Stimulated activated CD4-positive, alpha-beta T cell treated with anti-CD3 and anti-CD28 coated beads, Interleukin-4, amount 100 ng/mL, for 24 hours (primary cell): ENCODE data around the gene ENAH.
"Not testable (repeated sequence)": the region's sequence is repeated elsewhere in the genome, so short reads cannot be mapped to it uniquely, and the experiment has no call there.

Experiments used
- DNase-seq: peaks from one replicate; pipeline ENCODE4 v3.0.0-alpha.2; 2020

Gene ENAH

DNA sequence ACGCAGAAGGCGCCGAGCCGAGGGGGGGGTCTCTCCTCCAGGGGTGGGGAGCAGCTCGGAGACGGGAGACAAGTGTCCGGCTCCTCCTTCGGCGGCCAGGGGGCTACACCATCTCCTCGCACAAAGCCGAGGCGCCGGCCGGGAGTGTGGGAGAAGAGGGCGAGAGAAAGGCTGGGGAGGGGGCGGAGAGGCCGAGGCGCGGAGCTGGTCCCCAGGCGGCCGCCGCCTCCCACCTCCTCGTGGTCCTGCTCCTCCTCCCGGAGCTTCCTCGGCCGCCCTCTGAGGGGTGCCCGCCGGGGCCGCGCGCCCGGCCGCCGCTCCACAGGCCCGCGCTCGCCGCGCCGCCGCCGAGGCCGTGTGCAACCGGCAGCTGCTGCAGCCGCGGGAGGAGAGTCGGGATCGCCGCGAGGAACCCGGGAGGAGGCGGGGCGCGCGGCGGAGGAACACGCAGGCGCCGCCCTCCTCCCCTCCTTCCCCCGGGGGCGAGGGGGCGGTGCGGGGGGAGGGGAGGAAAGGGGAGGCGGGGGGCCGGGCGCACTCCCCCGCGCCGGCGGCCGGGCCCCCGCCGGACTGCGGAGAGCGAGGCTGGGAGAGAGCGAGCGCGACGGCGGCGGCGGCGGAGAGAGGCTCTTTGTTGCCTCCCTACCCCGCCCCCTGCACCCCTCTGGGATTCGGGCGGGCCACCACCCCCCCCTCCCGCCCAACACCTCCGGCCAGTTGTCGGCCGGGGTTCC, at the start of gene ENAH:
ENAH (minus strand) TSS at position 395 of the 734 bp plus-strand sequence. CDS start 433 bp downstream, outside the sequence.
- DNase-seq: peak; percentile 32

DNA sequence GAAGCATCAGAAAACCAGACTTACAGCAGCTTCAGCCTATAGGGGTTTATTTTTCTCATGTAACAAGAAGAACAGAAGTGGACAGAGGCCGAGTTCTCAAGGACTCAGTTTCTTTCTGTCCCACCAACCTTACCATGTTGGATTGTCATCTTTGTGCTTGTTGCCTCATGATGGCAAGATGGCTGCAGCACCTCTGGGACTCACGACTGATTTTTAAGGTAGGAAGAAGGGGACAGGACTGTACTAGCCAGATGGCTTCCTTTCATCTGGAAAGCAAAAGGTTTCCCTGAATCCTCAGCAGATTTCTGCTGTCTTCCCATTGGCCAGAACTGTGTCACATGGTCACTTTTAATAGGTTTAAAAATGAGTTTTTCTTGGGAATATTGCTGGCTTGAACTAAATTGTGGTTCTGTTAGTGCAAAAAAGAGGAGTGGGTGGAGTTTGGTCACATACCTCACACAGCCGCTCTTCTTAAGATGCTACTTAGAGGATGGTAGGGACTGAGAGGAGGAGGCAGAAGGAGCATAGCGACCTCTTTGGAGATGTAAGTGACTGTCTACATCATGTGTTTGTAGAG, 48.1 kb upstream of the ENAH start:
- no peak for DNase-seq

DNA sequence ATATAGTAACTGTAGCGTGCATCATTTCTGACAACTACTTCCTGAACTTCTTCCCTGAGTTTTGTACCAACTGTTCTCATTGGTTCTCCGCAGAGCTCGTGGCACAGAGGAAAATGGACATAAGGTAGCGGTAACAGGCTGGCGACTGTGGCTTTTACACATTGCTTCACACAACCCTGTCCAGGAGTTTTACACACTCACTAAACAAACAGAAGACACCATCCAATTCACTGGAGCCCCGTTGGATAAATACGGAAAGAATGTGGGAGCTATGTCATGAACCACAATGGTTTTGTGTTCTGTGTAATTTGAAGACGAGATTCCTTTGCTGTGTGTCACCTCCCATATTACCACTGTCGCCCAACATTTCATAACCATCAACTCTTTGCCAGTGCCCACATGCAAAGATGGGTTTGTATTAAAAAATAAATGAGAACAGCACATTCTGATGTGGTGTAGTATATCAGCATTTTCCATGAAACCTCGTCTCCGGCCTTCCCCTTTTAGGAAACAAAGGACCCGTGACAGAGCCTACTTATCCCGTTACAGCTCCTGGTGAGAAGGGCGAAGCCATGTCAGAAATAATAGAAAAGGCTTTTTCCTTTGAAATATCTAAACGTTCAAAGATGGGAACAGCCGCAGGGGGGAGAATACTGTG, 47.4 kb upstream of the ENAH start:
- no peak for DNase-seq

DNA sequence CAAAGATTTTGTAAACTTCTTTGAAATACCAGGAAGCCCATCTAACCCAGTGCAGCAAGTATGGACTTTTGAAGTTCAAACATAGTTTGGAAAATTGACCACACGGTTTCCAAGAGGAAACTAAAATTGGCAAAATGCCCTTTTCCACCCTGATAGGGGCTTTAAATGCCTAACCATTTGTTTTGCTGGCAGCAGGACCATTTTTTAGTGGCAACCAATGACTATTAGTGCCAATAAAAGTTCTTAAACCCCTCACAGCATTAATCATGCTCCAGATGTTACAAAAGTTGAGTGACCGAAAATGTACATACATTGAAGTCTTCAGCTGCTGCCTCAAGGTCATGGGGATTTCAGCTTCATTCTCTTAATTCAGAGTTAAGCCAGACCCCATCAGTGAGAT, 46.4 kb upstream of the ENAH start:
- no peak for DNase-seq

DNA sequence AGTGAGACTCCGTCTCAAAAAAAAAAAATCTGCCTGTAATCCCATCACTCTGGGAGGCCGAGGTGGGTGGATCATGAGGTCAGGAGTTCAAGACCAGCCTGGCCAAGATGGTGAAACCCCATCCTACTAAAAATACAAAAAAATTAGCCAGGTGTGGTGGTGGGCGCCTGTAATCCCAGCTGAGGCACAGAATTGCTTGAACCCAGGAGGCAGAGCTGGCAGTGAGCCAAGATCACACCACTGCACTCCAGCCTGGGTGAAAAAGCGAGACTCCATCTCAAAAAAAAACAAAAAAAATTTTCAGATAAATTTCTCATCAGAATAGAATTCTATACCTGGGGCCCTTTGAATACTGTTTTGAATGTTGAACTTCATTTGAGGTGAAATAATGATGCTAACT, 45.3 kb upstream of the ENAH start:
- not testable (repeated sequence) for DNase-seq

DNA sequence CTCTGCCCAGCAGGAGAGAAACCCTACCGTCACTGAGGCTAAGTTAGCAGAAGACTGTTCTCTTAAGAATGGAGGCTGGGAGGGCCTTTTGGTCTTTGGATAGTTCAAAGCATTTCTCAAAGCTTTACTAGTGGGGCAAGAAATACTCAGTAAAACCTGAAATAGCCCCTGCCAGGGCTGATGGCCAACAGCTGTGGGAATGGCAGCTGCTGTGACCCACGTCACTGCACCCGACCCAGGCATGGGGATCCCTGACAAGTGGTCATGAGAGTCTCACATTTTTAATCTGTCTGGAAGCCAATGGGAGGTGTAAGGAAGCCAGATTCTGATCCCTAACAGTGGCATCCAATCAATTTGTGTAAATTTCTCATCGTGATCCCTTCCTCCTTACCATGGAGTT, 44.5 kb upstream of the ENAH start:
- DNase-seq: no peak

DNA sequence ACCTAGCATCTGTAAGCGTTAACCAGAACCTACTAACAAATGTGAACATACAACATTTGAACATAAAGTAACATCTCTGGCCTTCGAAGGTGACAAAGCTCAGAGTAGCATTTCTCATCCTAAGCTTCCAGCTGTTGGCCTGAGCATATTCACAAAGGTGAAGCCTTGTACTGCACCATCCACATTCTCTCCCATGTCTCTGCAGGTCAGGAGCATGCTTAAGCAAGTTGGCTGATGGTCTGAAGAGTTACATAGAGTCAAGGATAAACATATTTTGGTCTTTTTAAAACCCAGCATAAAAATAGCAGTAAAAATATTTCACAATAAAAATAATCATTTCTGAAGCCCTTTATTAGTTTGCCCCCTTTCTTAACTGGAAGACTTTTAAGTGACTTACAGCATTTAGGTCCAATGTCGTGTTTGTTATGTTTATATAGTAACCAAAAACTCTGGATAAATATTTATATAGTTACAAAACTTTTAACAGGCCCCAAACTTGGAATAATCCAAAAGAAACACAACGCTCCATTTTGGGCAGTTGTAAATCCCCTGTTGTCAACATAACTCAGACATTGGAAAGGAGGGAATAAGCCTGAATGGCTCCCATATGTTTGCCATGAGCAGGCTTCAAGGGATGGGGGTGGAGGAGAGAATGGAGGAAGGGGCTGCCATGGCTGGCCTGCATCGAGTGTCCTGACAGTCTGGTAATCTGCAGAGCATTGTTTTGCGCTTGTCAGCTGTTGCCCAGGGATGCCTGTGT, 42.8 kb upstream of the ENAH start:
- no peak for DNase-seq

DNA sequence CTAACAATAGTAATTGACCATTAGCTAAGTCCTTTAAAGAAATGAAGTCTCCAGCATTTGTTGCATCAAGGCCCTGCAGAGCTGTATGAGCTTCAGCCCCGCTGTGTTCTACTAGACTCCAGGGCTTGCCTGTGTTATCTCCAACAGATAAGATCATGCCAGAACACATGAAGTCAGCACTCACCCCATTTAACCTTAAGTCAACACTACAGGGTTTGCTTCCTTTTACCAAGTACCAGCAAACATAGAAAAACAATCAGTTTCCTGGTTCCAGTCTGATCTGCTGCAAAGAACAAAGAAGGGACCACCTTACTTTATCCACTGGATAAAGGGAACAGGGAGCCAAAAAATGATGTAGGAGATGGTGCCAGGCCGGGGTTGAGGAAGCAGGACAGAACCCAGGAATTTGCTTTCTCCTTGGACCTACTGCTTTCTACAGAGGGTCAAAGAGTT, 41.3 kb upstream of the ENAH start:
- DNase-seq: no peak

DNA sequence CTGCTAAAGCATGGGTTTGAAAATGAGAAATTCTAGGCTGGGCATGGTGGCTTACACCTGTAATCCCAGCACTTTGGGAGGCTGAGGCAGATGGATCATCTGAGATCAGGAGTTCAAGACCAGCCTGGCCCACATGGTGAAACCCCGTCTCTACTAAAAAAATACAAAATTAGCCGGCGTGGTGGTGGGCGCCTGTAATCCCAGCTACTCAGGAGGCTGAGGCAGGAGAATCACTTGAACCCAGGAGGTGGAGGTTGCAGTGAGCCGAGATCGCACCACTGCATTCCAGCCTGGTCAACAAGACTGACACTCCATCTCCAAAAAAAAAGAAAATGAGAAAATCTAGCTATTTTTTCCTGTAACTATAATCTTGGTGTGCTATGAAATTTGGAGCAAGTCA, 40.8 kb upstream of the ENAH start:
- DNase-seq: not testable (repeated sequence)

DNA sequence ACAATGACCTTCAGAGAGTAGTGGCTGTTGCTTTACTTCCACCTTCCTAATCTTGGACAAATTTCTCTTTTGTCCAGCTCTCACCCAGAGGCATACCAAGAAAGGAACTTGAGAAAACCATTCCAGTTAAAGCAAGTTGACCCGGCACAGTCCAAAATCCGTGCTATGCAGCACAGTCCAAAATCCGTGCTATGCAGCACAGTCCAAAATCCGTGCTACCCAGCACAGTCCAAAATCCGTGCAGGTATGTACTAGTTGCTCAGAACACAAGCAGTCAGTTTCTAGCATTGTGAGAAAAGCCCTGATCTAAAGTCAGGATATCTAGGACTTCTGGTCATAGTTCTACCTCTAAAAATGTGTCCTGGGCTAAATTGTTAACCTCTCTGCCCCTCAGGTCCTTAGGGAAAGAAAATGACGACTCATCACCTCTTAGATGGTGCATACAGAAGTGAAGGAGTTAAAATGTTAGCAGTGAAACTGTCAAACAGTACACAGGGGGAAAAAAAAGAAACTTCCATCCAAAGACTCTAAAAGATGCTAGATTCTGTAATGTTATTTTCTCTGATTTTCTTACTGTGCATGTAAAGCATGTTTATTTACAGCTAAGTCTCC, 40.3 kb upstream of the ENAH start:
- DNase-seq: no peak

DNA sequence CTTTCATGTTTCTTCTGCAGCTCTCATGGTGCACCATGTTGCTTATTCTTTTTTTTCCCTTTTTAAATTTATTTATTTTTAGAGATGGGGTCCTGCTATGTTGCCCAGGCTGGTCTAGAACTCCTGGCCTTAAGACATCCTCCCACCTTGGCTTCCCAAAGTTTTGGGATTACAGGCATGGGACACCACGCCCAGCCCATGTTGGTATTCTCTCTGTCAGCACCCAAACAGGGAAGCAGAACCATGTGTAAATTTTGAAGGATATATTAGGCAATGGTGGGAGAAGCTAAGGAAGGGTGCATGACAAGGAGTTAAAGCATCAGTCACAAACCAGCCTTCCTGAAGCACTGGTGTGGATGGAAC, 39.6 kb upstream of the ENAH start:
- DNase-seq: no peak

DNA sequence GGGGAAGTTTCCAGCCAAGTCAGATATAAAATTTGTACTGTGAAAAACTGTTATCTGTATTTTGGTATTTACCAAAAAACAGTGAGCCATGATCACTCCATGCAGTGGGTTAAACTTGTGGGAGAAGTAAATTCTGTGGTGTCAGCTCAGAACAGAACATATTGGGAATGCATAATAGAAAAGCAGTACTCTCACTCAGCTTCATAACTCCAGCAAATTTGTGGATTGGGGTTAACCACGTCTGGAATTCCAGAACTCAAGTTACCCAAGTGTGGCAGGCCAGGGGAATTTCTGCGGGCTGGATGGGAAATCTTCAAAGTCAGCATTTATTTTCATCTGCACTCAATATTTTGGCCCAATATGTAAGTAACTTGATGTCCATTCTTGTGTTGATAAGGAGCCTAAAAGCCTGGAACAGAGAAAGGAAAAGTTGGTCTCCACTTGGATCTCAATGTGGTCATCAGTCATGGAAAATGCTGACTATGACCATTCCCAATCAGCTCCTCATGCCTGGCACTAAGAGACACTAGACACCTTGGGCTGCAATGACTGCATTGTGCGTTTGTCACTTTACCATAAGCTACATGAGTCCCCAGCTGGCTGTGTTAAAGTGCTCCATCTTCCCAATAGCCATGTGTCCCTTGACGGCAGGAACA, 39.1 kb upstream of the ENAH start:
- no peak for DNase-seq

DNA sequence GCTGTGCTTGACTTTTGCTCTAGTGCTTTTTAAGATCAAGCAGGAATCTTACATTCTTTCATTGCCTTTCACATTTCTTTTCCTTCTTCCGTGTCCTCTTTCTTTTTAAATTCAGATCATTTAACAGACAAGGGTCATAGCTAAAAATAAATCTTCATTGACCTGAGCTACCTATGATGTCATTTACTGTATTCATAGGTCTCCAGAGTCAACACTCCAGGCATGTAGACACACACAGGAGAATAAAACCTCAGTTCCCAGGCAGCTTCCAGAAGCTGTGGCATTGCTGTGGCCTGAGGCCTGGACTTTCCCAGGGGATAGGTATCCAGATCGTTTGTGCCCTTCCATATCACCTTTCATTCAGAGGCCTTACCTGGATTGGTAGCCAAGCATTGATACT, 38.5 kb upstream of the ENAH start:
- no peak for DNase-seq

DNA sequence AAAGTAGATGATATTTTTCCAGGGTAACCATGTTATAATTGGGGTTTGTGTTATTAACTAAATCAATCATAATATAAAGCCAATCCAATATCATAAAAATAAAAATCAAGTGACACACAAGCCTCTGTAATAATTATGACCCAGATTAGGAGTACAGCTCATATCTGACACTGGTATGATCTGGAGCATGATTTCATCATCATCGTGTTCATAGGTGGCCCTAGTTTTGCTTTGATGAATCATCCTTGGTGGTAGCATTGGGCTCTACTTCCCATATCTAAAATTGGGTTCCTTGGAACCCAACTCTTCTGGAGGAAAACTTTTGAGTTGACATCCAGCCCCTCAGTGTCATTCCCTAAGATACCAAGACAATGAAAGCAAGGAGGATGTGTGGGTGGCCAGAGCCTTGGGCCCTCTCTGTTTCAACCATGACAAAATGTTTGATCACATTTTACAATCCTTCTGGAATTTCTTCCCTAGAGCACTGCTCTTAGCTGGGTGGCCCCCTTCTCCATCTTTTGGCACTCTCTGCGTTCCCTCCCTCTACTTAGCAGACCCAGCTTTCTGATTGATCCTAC, 37.0 kb upstream of the ENAH start:
- DNase-seq: no peak

DNA sequence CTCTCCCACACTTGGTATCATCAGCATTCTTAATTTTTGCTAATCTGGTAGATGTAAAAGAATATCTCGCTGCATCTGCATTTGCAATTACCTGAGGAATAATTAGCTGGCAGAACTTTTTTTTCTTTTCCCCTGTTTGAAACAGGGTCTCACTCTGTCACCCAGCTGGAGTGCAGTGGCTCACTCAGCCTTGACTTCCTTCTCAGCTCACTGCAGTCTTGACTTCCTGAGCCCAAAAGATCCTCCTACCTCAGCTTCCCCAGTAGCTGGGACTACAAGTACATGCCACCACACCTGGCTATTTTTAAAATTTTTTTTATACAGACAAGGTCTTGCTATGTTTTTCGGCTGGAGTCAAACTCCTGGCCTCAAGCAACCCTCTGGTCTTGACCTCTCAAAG, 35.4 kb upstream of the ENAH start:
- DNase-seq: no peak

DNA sequence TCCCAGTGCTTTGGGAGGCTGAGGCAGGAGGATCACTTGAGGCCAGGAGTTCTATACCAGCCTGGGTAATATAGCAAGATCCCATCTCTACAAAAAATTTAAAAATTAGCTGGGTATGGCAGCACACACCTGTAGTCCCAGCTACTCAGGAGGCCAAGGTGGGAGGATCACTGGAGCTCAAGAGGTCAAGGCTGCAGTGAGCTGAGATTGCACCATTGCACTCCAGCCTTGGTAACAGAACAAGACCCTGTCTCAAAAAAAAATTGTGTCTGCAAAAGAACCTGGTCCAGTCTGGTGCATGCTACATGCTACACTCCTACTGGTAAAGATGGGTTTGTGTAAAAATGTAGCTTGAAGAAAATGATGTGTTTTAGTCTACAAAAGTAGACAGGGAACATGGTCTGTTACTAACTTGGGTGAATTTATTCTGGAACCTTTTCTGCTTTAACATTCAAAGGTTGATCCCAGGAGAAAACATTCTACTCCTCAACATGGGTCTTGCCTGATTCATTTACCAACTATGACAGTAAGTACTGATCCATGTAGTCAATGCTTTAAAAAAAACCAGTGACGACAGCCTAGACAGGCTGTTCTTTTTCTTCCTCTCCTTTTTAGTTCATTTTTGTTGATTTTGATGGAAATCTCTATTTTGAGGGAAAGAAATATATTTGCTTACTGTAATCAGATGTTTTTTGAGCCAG, 32.7 kb upstream of the ENAH start:
- no peak for DNase-seq

DNA sequence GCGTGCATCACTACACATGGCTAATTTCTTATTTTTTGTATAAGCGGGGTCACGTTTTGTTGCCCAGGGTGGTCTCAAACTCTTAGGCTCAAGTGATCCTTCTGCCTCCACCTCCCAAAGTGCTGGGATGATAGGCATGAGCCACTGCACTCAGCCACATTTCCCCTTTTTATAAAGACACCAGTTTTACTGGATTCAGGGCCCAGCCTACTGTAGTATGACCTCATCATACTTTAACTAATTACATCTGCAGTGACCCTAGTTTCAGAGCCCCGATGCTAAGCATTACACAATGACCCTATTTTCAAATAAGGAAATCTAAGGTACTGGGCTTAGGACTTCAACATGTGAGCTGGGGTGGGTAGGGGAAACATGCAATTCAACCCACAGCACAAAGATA, 31.8 kb upstream of the ENAH start:
- DNase-seq: no peak

DNA sequence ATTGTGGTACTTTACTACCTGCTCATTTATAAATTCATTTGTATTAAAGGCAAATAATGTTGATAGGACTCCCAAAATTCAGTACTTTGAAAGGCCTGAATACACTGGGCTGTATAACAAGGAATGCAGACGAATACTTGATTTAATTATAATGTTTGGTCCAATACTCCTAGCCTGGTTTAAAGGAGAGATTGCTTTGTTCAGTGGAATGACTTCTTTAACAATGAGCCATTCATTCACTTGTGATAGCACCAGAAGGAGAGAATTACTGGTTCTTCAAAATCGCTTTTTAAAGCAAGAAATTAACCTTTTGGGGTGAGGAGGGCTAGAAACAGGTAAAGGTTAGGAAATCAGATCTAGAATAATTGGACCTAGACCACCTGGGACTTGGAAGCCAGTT, 28.3 kb upstream of the ENAH start:
- DNase-seq: no peak

DNA sequence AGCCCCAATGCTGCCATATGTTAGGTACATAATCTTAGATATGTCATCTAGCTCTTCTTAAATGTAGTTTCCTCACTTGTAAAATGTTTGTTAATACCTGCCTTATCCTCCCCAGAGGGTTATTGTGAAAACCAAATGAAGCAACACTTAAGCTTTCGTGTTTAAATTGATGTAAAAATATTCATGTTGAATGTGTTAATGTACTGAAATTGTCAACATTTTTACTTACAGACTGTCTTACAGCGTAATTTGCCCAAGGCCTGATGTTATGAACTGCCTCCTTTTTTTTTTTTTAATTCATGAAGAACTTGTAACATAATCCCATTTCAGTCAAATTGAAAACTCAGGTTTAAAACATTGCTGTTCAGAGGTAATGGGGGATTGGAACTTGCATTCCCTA, 25.6 kb upstream of the ENAH start:
- no peak for DNase-seq

DNA sequence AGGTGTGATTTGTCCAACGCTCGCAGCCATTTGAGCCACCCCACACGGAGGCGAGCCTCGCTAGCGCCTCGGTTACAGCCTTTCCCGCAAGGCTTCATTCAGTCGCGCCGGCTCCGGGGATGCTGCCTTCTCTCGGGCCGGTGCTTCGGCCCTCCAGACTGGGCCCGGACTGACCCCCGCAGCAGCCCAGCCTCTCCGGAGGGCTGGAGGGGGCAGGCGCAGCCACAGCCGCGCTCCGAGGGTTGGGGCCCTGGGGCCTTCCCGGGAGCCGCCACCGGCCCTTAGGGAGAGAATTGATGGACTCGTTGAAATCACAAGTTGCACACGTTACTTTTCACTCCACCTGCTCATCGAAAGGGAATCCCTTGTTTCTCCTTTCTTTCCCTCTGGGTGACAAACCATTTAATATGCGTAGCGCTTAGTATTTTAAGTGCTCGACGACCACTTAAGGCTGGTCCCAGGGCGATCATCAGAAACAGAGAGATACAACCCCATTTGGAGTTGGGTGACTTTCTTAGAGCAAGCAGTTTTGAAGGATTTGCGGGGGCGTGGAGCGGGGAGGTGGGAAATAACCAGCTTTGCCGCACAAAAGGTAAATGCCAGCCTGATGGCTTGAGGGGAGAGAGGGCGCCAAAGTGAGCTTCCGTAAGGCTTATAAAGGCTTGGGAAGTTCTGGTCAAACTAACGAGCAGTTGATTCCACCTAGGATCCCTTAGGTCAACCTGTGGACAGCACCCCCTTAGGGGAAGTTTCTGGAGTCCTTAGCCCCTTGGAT, 24.6 kb upstream of the ENAH start:
- DNase-seq: no peak

DNA sequence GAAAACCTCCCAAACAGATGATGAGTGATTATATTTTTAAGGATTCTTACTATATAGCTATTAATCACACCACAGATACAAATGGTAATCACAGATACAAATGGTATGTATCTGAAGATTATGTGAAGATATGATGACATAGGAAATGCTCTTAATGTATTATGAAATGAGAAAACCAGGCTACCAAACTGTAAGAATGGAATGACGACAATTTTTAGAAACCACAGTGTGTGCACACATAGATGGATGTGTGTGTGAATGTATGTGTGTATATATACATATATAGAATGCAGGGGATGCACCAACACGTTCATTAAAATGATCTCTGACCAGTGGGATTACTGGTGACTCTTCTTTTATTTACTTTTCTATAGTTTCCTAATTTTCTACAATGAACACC, 21.5 kb upstream of the ENAH start:
- DNase-seq: no peak
